HG03457 (cell line): ENCODE measurements around the gene IRS2.
"Not testable (repeated sequence)": the region's sequence is repeated elsewhere in the genome, so short reads cannot be mapped to it uniquely, and the experiment has no call there.

Experiments
- ATAC-seq: cut with Tn5 transposase; IDR thresholded peaks from one replicate; pipeline ENCODE4 v1.9.1; 2021; ENCODE audit warnings: moderate number of reproducible peaks; ENCODE audit not compliant: unreplicated experiment

Gene IRS2, protein sequence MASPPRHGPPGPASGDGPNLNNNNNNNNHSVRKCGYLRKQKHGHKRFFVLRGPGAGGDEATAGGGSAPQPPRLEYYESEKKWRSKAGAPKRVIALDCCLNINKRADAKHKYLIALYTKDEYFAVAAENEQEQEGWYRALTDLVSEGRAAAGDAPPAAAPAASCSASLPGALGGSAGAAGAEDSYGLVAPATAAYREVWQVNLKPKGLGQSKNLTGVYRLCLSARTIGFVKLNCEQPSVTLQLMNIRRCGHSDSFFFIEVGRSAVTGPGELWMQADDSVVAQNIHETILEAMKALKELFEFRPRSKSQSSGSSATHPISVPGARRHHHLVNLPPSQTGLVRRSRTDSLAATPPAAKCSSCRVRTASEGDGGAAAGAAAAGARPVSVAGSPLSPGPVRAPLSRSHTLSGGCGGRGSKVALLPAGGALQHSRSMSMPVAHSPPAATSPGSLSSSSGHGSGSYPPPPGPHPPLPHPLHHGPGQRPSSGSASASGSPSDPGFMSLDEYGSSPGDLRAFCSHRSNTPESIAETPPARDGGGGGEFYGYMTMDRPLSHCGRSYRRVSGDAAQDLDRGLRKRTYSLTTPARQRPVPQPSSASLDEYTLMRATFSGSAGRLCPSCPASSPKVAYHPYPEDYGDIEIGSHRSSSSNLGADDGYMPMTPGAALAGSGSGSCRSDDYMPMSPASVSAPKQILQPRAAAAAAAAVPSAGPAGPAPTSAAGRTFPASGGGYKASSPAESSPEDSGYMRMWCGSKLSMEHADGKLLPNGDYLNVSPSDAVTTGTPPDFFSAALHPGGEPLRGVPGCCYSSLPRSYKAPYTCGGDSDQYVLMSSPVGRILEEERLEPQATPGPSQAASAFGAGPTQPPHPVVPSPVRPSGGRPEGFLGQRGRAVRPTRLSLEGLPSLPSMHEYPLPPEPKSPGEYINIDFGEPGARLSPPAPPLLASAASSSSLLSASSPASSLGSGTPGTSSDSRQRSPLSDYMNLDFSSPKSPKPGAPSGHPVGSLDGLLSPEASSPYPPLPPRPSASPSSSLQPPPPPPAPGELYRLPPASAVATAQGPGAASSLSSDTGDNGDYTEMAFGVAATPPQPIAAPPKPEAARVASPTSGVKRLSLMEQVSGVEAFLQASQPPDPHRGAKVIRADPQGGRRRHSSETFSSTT (N-terminal part only)

DNA sequence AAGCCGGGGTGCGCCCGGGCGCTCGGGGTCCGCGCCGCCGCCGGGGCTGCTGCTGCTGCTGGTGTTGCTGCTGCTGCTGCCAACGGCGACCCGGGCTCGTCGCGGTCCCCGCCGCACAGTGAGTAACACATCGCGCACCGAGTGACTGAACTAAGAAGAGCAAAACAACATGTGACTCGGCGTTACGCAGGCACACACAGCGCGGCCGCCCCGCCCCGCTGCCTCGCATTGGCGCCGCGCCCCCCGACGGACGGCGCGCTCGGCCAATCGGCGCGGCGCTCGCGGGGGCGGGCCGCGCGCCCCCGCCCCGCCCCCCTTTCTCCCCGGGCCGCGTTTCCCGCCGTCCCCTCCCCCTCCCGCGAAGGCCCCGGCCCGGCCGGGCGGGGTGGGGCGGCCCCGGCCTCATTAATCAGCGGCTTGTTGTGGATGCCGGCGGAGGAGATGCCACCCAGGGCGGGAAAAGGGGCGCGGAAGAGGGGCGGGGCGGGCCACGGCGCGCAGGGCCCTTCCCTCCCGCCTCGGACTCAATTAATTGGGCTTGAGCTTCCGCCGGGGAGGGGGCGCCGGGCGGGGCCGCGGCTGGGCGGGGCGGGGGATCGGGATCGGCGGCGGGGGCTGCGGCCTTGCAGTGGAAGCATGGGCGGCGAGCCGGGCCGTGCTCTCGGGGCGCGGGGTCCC is at the start of gene IRS2:
IRS2 (minus strand) TSS at position 127 of the 678 bp plus-strand sequence. CDS start 530 bp downstream, outside the sequence.
- peak; percentile 99 for ATAC-seq

GRCh38 chr13:109834973-109835720 is 48.8 kb upstream of the IRS2 start:
- no peak for ATAC-seq

DNA sequence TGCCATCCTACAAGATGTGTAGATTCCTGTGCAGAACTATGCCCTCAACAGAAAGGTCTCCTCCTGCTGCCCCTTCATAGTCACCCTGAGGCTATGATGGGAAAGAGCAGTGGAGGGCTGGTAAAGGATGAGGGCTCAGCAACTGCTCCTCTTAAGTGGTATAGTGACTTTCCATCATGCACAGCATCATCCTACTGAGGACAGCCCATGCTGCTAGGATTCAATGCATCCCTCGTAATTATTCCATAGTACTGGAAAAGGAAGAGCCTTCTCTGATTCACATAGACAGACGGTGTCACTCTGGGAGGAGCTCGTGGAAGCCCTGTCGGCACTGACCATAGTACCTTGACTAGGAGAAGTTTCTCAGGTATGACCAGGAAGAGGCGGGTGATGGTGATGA is 47.6 kb upstream of the IRS2 start:
- ATAC-seq = no peak

GRCh38 chr13:109833071-109833470 is 46.7 kb upstream of the IRS2 start:
- no peak for ATAC-seq

- not testable (repeated sequence) for ATAC-seq
These were observed 42.4 kb upstream of the IRS2 start for GRCh38 chr13:109828591-109829316.

- not testable (repeated sequence) for ATAC-seq
These were observed 36.8 kb upstream of the IRS2 start for GRCh38 chr13:109823201-109823600.

DNA sequence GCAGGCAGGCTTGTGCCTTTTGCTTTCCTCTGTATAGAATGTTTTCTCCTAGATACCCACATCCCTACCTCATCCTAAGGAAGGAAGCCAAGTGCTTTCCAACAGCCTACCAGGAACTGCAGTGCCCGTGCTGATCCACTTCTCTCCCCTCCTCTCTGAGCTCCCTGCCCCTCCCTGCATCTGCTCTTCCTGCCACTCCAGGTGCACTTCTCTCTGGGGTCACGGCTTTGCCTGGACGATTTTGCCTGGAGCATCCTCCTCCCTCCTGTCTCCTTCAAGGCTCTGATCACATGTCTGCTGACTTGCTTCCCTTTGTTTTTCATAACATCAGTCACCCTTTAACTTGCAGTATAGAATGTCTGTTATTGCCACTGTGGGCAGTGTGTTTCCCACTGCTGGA is 34.7 kb upstream of the IRS2 start:
- no peak for ATAC-seq

DNA sequence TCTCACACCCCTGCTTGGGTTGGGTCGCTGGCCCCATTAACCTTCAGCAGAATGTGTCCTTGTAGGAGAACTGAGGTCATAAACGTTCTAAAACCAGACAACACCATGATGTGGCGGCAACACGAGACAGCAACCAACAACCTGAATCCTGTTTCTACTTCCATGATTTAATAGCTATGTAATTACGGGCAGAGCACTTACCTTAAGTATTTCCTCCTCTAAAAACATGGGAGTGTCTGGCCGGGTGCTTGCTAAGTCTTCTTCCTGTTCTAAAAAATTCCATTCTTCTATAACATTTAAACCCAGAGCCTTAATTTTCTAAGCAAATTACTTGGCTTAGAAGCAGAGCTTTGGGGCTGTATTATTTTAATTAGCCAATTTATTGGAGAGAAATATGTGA is 33.5 kb upstream of the IRS2 start:
- no peak for ATAC-seq

- no peak for ATAC-seq
These were observed 32.5 kb upstream of the IRS2 start for GRCh38 chr13:109818886-109819285.

DNA sequence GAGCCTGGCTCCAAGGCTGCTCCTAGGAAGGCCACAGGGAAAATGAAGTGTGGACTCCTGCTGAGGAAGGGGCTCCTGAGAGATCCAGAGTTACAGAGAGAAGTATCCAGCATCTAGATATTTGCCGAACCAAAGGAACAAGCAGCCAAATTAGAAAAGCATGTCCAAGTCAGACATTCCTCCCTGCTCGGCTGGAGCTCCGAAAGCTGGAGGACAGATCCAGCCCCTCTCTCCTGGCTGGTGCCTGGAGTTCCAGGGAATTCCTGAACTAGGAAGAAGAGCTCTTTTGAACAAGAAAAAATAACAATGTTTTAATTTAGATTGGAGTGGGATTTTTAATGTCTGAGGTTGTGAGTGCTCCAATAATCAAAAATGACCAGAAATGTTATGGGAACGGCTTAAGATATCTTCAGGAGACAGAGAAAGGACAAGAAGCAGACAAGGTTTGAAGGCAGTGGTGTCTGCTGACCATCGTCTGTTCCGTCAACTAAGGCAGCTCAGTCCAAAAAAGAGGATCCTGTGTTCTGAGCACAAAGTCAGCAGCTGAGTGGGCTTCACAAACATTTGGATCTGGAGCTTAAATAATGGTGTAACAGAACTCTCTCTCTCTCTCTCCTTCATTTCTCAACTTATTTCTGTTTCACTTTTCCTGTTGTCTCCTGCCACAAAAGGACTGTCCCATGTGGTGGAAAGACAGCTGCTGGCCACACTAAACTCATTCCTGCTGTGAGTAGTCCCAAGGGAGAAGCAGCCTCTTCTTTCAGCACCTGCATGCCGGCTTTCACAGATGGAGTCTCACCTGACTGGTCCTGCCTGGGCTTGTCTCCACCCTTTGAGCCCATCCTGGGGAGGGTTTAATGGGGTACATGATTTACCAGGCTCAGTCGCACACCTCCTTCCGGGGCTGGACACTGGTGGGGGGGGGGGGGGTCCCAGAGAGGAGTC is 31.5 kb upstream of the IRS2 start:
- no peak for ATAC-seq

- ATAC-seq = no peak
These were observed 30.4 kb upstream of the IRS2 start for GRCh38 chr13:109816808-109817203.

DNA sequence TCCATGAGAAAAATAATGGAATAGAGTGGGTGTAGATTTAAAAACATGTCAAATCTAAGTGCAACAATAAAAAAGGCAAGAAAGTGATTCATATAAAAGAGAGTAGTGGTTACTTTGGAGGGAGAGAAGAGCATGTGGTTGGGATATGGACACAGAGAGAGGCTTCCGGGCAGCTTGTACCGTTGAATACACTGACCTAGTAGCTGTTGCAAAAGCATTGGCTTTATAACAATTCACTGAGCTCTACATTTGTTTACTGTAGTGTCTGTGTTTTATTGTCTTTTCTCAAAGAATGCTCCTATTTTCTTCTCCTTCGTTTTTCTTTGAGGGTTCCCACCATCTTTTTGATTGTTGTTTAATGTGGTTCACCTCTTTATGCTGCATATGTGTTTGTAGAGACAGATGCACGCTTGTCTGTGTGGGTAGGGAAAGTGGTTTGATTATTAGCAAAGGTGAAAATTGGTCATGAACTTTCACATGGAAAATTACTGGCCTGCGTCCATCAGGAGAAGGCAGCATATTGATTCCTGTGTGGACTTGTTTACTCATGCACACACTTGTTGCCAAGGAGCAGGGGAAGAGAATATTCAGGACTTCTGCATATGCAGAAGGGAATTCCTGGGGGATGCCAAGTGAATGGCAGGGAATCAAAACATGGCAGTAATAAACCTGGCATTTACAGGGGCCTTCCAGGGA is 29.9 kb upstream of the IRS2 start:
- no peak for ATAC-seq

- no peak for ATAC-seq
These were observed 29.3 kb upstream of the IRS2 start for GRCh38 chr13:109815651-109816050.

GRCh38 chr13:109813663-109814062 is 27.3 kb upstream of the IRS2 start:
- ATAC-seq = no peak

DNA sequence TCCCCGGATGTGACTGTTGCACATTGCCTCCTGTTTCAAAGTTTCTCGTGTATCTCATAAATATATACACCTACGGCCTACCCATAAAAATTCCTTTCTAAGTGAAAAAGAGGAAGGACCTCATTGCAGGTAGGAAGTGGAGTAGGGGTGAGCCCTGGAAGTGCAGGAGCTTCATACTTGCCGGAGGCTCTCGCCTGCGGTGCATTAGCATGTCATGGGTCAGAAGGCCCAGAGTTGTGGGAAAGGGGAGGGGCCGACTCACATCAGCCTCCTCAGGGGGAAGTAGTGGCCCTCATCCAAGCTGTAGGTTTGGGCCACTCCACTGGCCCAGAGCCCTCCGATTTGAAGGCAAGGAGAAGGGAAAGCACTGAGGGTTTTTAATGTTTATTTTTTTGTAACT is 26.0 kb upstream of the IRS2 start:
- no peak for ATAC-seq

DNA sequence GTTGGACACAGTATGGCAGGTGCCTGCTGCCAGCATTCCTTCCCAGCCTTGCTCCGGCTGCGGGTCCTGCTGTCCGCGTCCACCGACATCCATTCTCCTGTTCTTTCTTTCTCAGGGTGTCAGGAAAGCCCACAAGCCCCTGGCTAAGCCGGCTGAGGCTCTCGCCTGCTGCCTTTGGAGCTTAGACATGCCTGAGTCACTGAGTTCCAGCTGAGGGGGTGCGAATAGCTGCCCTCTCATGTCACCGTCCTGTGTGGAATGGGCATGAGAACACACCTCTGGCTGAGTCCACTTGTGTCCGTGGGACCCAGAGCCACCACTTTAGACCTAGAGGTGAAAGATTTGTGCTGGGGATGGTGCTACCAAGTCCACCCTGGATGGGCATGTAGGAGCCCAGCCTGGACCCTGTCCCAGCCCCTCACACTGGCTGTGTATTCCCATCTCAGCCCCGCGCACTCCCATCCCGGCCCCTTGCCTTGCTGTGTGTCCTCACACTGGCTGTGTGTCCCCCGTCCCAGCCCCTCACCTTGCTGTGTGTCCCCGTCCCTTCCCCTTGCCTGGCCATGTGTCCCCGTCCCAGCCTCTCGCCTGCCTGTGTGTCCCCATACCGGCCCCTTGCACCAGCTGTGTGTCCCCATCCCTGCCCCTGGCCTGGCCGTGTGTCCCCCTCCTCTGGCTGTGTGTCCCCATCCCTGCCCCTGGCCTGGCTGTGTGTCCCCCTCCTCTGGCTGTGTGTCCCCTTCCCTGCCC is 24.6 kb upstream of the IRS2 start:
- ATAC-seq = no peak
